Heart left ventricle (tissue), 16 donors: ENCODE measurements around the gene ZBTB20. TPM values are rescaled to one million over a fixed set of nuclear protein-coding genes. Genes with fewer than 3 reads are reported as not detected.
A peak's percentile ranks its signal among the peaks of the same experiment; 100 is the strongest.

Experiments
- ATAC-seq, 4 donors: fragments of 200-7000 bp; cut with Tn5 transposase; one replicate each; pipeline ENCODE4 v1.9.1; 2020 to 2022; ENCODE audit warnings: moderate library complexity in 4 of 4, mild to moderate bottlenecking in 3 of 4, moderate number of reproducible peaks in 1 of 4
- DNase-seq, 5 donors: peaks; one replicate each; pipeline ENCODE4 v3.0.0-alpha.2; 2020
- H3K27ac ChIP-seq, 12 donors: fragments of 200-600 bp; sonication (generic) in 4 of 12; one replicate each; pipeline versions ENCODE4 v1.5.0 to v1.8.0; 2016 to 2022; ENCODE audit warnings: mild to moderate bottlenecking in 2 of 12
- H3K27me3 ChIP-seq, 9 donors: fragments of 200-600 bp; sonication (generic) in 2 of 9; one replicate each; pipeline versions ENCODE4 v1.5.1 to v1.8.0; 2016 to 2022; ENCODE audit warnings: mild to moderate bottlenecking in 3 of 9
- H3K36me3 ChIP-seq, 9 donors: fragments of 200-600 bp; sonication (generic) in 2 of 9; one replicate each; pipeline versions ENCODE4 v1.5.0 to v1.8.0; 2018 to 2022; ENCODE audit warnings: mild to moderate bottlenecking in 2 of 9
- H3K4me1 ChIP-seq, 12 donors: fragments of 200-600 bp; sonication (generic) in 4 of 12; one replicate each; pipeline versions ENCODE4 v1.5.0 to v1.8.0; 2016 to 2022; ENCODE audit warnings: mild to moderate bottlenecking in 3 of 12
- H3K4me3 ChIP-seq, 12 donors: fragments of 200-600 bp; sonication (generic) in 4 of 12; one replicate each; pipeline versions ENCODE4 v1.5.0 to v1.8.0; 2017 to 2022; ENCODE audit warnings: mild to moderate bottlenecking in 9 of 12, moderate library complexity in 4 of 12
- H3K9me3 ChIP-seq, 12 donors: fragments of 200-600 bp; sonication (generic) in 4 of 12; one replicate each; pipeline versions ENCODE4 v1.5.0 to v1.8.0; 2016 to 2022; ENCODE audit warnings: mild to moderate bottlenecking in 1 of 12
- POLR2A ChIP-seq, 2 donors: fragments of 450-650 bp; IDR thresholded peaks; one replicate each; pipeline ENCODE4 v1.6.1; 2017; ENCODE audit warnings: antibody characterized with exemption in 2 of 2, mild to moderate bottlenecking in 2 of 2, moderate library complexity in 2 of 2
- WGBS, 4 donors: extraction: QIAGEN DNeasy Blood & Tissue Kit in 2 of 4; methylation state at CpG; one replicate each; pipeline versions ENCODE4 v1.1.5 to v1.1.7; 2013 to 2018; 5-methylcytosine and 5-hydroxymethylcytosine counted together
- intact Hi-C, 10 donors: fragments of 100-400 bp; cut with DNase I; formaldehyde crosslinking; loops; one replicate each; pipeline versions ENCODE4 v1.11.1 to v1.14.2; 2022
- polyA plus RNA-seq, 2 donors: library from polyadenylated mRNA; stranded (reverse); fragments of 200-250 nt; gene quantifications; one replicate each; pipeline ENCODE4 v1.2.3, GENCODE V29; 2013
- total RNA-seq, 9 donors: library from RNA; depleted of rRNA in 2 of 9; stranded (reverse); fragments of >200 nt in 2 of 9; fragmentation: NEBNext Ultra II Directional in 3 of 9; extraction: Animal tissue kit (Norgen Biotek cat#: 25700) in 3 of 9; gene quantifications; one replicate each; pipeline versions ENCODE4 v1.1.0 to v1.2.4, GENCODE V29; 2016 to 2023
- TF ChIP-seq, protein P1 (sequence below), 12 donors: fragments of 200-600 bp; sonication (generic) in 4 of 12; IDR thresholded peaks; one replicate each; pipeline versions ENCODE4 v1.5.0 to v1.8.0; 2018 to 2022; ENCODE audit warnings: antibody characterized with exemption in 12 of 12, mild to moderate bottlenecking in 5 of 12
- donor health status: ischemic (EF 13 %, LVEDD 7.1; RV severe dilation, severe dysfunction).
- donor health status: healthy with polysubstance abuse.
- donor health status: DM: no; HTN: yes; CAD: no.
- donor health status: DM: no; HTN: no; CAD: no.
- donor health status: ischemic (EF 25% LVEDD 6.9; RV normal size, moderate dysfunction).
- donor health status: ischemic (EF 25% LVEDD 5.7; RV mildly dilated, moderate dysfunction).
- donor health status: healthy.
- donor health status: DM: yes; HTN: yes; CAD: no.
- donor health status: ischemic (EF 35%, LVEDD 5.7; RV mildly dilated, moderate dysfunction).
- donor health status: nonischemic (EF 11% LVEDD 7.7; RV severe dilation, severe dysfunction).
- donor health status: DM: yes; HTN: yes; CAD: no.
- donor health status: PGD.
- donor health status: ischemic (EF 29% LVEDD 5.4; RV normal size, mild dysfunction).
- donor health status: nonischemic (EF 23%, LVEDD 6.1; RV moderate dilation, normal function).

The ZBTB20 gene
- total and polyA plus RNA-seq, 11 donors, result 6.2 to 109 (median 77.3) TPM

- H3K4me3 ChIP-seq, result no peak overlapping the region
- H3K9me3 ChIP-seq, result peaks cover 0 to under 1% (median 0%) of the 10 kb centered on the region in 12 donors
- peak in 1 of 4 donors; percentile 41 for ATAC-seq
- H3K4me1 ChIP-seq, result peaks cover 0 to 23% (median 4%) of the 10 kb centered on the region in 12 donors
- 41 to 50% (median 44%) methylated on average over 4 of the region's 4 CpGs for WGBS, 4 donors
- H3K36me3 ChIP-seq, result no peaks in the 10 kb centered on the region
- H3K27ac ChIP-seq, result no peak overlapping the region
- no peak for TF ChIP-seq POLR2A (IDR thresholded peaks at IDR 0.05)
- TF ChIP-seq, protein P1, sequence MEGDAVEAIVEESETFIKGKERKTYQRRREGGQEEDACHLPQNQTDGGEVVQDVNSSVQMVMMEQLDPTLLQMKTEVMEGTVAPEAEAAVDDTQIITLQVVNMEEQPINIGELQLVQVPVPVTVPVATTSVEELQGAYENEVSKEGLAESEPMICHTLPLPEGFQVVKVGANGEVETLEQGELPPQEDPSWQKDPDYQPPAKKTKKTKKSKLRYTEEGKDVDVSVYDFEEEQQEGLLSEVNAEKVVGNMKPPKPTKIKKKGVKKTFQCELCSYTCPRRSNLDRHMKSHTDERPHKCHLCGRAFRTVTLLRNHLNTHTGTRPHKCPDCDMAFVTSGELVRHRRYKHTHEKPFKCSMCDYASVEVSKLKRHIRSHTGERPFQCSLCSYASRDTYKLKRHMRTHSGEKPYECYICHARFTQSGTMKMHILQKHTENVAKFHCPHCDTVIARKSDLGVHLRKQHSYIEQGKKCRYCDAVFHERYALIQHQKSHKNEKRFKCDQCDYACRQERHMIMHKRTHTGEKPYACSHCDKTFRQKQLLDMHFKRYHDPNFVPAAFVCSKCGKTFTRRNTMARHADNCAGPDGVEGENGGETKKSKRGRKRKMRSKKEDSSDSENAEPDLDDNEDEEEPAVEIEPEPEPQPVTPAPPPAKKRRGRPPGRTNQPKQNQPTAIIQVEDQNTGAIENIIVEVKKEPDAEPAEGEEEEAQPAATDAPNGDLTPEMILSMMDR (IDR thresholded peaks at IDR 0.05), result peak; percentile 41 to 72 (median 61)
- no peaks in the 10 kb centered on the region for H3K27me3 ChIP-seq
- intact Hi-C loops, result loop anchor here in 4 of 10 donors (5.0 to 10.0 kb wide), 4 partner anchors 52 to 652 kb away; partner anchors contain the start of gene ZBTB20 (in 1 of the 4)
- peak in 2 of 5 donors; percentile 8 to 26 for DNase-seq
Observed at GRCh38 chr3:115040673-115041286, 106.3 kb downstream of the ZBTB20 start.

GRCh38 chr3:115040246-115040645 is 106.8 kb downstream of the ZBTB20 start:
- intact Hi-C loops, result loop anchor here in 4 of 10 donors (5.0 to 10.0 kb wide), 4 partner anchors 52 to 652 kb away; partner anchors contain the start of gene ZBTB20 (in 1 of the 4)
- Histone ChIP-seq H3K36me3 (no peaks in the 10 kb centered on the region), H3K4me3 (no peak overlapping the region), H3K27me3 (no peaks in the 10 kb centered on the region), H3K27ac (no peak overlapping the region), H3K9me3 (peaks cover 0 to 4% (median 0%) of the 10 kb centered on the region in 12 donors), H3K4me1 (peaks cover 0 to 23% (median 4%) of the 10 kb centered on the region in 12 donors)
- no peak for ATAC-seq
- DNase-seq, result no peak
- TF ChIP-seq, protein P1 (IDR thresholded peaks at IDR 0.05), result no peak
- TF ChIP-seq POLR2A (IDR thresholded peaks at IDR 0.05), result no peak

DNA sequence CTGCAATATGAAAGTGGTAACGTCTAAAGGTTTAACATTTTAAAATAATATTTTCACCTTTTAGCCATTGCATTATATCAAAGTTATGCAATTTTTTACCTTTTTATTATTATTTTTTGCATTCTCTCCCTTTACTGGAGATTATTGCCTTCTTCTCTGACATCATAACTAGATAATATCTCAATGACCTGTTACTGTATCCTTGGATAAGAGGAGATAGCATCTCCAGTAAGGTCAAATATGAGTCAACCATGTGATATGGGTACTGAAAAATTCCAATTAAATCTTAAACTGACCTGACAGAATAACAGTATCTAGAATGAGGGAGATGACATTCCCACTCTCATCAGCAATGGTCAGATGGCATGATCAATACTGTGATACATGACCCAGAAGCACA is 108.3 kb downstream of the ZBTB20 start:
- WGBS, 4 donors, result 93 to 97% (median 95%) methylated on average over 1 of the region's 1 CpG
- ATAC-seq (no peak), DNase-seq (no peak)
- Histone ChIP-seq H3K4me3 (no peak overlapping the region), H3K4me1 (peaks cover 0 to 23% (median 4%) of the 10 kb centered on the region in 12 donors), H3K27me3 (no peaks in the 10 kb centered on the region), H3K36me3 (no peaks in the 10 kb centered on the region), H3K9me3 (peaks cover 0 to 13% (median 8%) of the 10 kb centered on the region in 12 donors), H3K27ac (no peak overlapping the region)
- TF ChIP-seq, protein P1 (IDR thresholded peaks at IDR 0.05), result no peak
- TF ChIP-seq POLR2A (IDR thresholded peaks at IDR 0.05), result no peak
- intact Hi-C loops, result loop anchor here in 1 of 10 donors (10.0 kb wide), 1 partner anchor 56 kb away; no protein-coding TSS in a partner anchor

GRCh38 chr3:115022835-115023398 is 124.2 kb downstream of the ZBTB20 start:
- no peaks in the 10 kb centered on the region for H3K27me3 ChIP-seq
- no peaks in the 10 kb centered on the region for H3K9me3 ChIP-seq
- intact Hi-C loops, result no loop called here
- peaks cover 0 to 17% (median 0%) of the 10 kb centered on the region in 12 donors for H3K4me1 ChIP-seq
- H3K36me3 ChIP-seq, result peaks cover 0 to 3% (median 0%) of the 10 kb centered on the region in 9 donors
- no peak for DNase-seq
- peak in 2 of 4 donors; percentile 38 to 51 for ATAC-seq
- TF ChIP-seq, protein P1 (IDR thresholded peaks at IDR 0.05), result no peak
- no peak for TF ChIP-seq POLR2A (IDR thresholded peaks at IDR 0.05)
- H3K27ac ChIP-seq, result no peak overlapping the region
- 94 to 96% (median 95%) methylated on average over 1 of the region's 1 CpG for WGBS, 4 donors
- no peak overlapping the region for H3K4me3 ChIP-seq
